Ectodermal cell (in vitro differentiated cells): ENCODE measurements around the gene UBE2S. TPM values are rescaled to one million over a fixed set of nuclear protein-coding genes. Genes with fewer than 3 reads are reported as not detected.
A peak's percentile ranks its signal among the peaks of the same experiment; 100 is the strongest.
"Not testable (repeated sequence)": the region's sequence is repeated elsewhere in the genome, so short reads cannot be mapped to it uniquely, and the experiment has no call there.

Experiments used
- H3K27ac ChIP-seq: 2 replicates; pipeline ENCODE4 v1.7.0; 2013; ENCODE audit warnings: mild to moderate bottlenecking, low read depth, low read length; ENCODE audit not compliant: insufficient read depth, poor library complexity, severe bottlenecking
- H3K27me3 ChIP-seq: 2 replicates; pipeline ENCODE4 v1.7.0; 2013; ENCODE audit warnings: mild to moderate bottlenecking, low read length; ENCODE audit not compliant: insufficient read depth, control insufficient read depth, poor library complexity, severe bottlenecking
- H3K36me3 ChIP-seq: one replicate; pipeline ENCODE4 v1.7.0; 2013; ENCODE audit warnings: low read length; ENCODE audit not compliant: control insufficient read depth, insufficient read depth
- H3K4me1 ChIP-seq: one replicate; pipeline ENCODE4 v1.7.0; 2013; ENCODE audit warnings: low read length; ENCODE audit not compliant: control insufficient read depth, insufficient read depth
- H3K4me3 ChIP-seq: 2 replicates; pipeline ENCODE4 v1.7.0; 2013; ENCODE audit warnings: low read depth, low read length, control low read depth; ENCODE audit not compliant: insufficient read depth
- H3K9me3 ChIP-seq: 2 replicates; pipeline ENCODE4 v1.7.0; 2013; ENCODE audit warnings: mild to moderate bottlenecking, low read length, moderate library complexity; ENCODE audit not compliant: control insufficient read depth
- WGBS, 2 experiments: methylation state at CpG; one replicate each; pipeline ENCODE4 v1.1.7; 2013; ENCODE audit warnings: missing lambda C conversion rate in 2 of 2; 5-methylcytosine and 5-hydroxymethylcytosine counted together
- polyA plus RNA-seq, 4 experiments: library from polyadenylated mRNA; stranded (reverse); fragments of 50-300 nt; gene quantifications; one replicate each; pipeline ENCODE4 v1.2.3, GENCODE V29; 2013

The UBE2S gene
- 183 TPM for polyA plus RNA-seq (2013, experiment 1 of 4)
- 160 TPM for polyA plus RNA-seq (2013, experiment 2 of 4)
- polyA plus RNA-seq (2013, experiment 3 of 4), result 194 TPM
- polyA plus RNA-seq (2013, experiment 4 of 4), result 213 TPM

- Histone ChIP-seq H3K4me3 (peak within 1 kb of the TSS; percentile 96), H3K4me1 (peaks cover 18% of the 10 kb centered on the region), H3K36me3 (peaks cover 25% of the 10 kb centered on the region), H3K27ac (peak within 1 kb of the TSS; percentile 98)
- H3K9me3 ChIP-seq, H3K27me3 ChIP-seq: not testable (repeated sequence)
- WGBS, 2 experiments, result 0% methylated on average over 36 of the region's 36 CpGs
Measured at GRCh38 chr19:55407550-55407799, at the start of gene UBE2S. TSS of gene UBE2S (minus strand) at chr19:55407788. CDS start at chr19:55407589, 199 bp downstream.

- H3K36me3 ChIP-seq, result no peaks in the 10 kb centered on the region
- peaks cover 13% of the 10 kb centered on the region for H3K27me3 ChIP-seq
- 95% methylated on average over 14 of the region's 14 CpGs for WGBS, 2 experiments
Measured at GRCh38 chr19:55456347-55456746, 48.8 kb upstream of the UBE2S start.

GRCh38 chr19:55455576-55456235 is 48.1 kb upstream of the UBE2S start:
- H3K27me3 ChIP-seq, result peaks cover 20% of the 10 kb centered on the region
- H3K9me3 ChIP-seq, result no peaks in the 10 kb centered on the region
- no peaks in the 10 kb centered on the region for H3K36me3 ChIP-seq
- H3K4me3 ChIP-seq, result no peak overlapping the region
- WGBS, 2 experiments, result 92 to 94% methylated on average over 11 of the region's 11 CpGs
- H3K4me1 ChIP-seq, result peaks cover 9% of the 10 kb centered on the region
- no peak overlapping the region for H3K27ac ChIP-seq

More at GRCh38 chr19:55456347-55456746, 48.8 kb upstream of the UBE2S start:
- Histone ChIP-seq H3K27ac (no peak overlapping the region), H3K4me3 (no peak overlapping the region), H3K9me3 (no peaks in the 10 kb centered on the region), H3K4me1 (peaks cover 9% of the 10 kb centered on the region)

GRCh38 chr19:55454787-55455243 is 47.2 kb upstream of the UBE2S start:
- Histone ChIP-seq H3K4me3 (no peak overlapping the region), H3K36me3 (no peaks in the 10 kb centered on the region), H3K27ac (no peak overlapping the region), H3K27me3 (peaks cover 29% of the 10 kb centered on the region), H3K9me3 (no peaks in the 10 kb centered on the region), H3K4me1 (peaks cover 5% of the 10 kb centered on the region)
- 71 to 75% methylated on average over 14 of the region's 14 CpGs for whole genome bisulfite sequencing, 2 experiments

GRCh38 chr19:55453511-55454260 is 46.1 kb upstream of the UBE2S start:
- no peak overlapping the region for H3K27ac ChIP-seq

GRCh38 chr19:55452749-55453346 is 45.3 kb upstream of the UBE2S start:
- Histone ChIP-seq H3K4me3 (peak overlapping the region; percentile 25), H3K27me3 (peaks cover 48% of the 10 kb centered on the region), H3K9me3 (no peaks in the 10 kb centered on the region), H3K36me3 (no peaks in the 10 kb centered on the region), H3K27ac (no peak overlapping the region), H3K4me1 (peaks cover 5% of the 10 kb centered on the region)
- 6 to 7% methylated on average over 33 to 34 of the region's 34 CpGs for WGBS, 2 experiments

More at GRCh38 chr19:55453511-55454260, 46.1 kb upstream of the UBE2S start:
- peaks cover 5% of the 10 kb centered on the region for H3K4me1 ChIP-seq
- no peaks in the 10 kb centered on the region for H3K9me3 ChIP-seq
- peaks cover 40% of the 10 kb centered on the region for H3K27me3 ChIP-seq
- no peaks in the 10 kb centered on the region for H3K36me3 ChIP-seq
- WGBS, 2 experiments, result 90 to 93% methylated on average over 12 of the region's 12 CpGs
- no peak overlapping the region for H3K4me3 ChIP-seq

GRCh38 chr19:55451965-55452748 is 44.6 kb upstream of the UBE2S start:
- Histone ChIP-seq H3K9me3 (no peaks in the 10 kb centered on the region), H3K27ac (no peak overlapping the region), H3K27me3 (peaks cover 55% of the 10 kb centered on the region), H3K4me3 (peak overlapping the region; percentile 25), H3K36me3 (no peaks in the 10 kb centered on the region), H3K4me1 (peaks cover 5% of the 10 kb centered on the region)
- WGBS, 2 experiments, result 4% methylated on average over 55 to 57 of the region's 57 CpGs

GRCh38 chr19:55451163-55451964 is 43.8 kb upstream of the UBE2S start:
- WGBS, 2 experiments, result 2% methylated on average over 77 to 79 of the region's 80 CpGs
- Histone ChIP-seq H3K27ac (no peak overlapping the region), H3K4me1 (peaks cover 5% of the 10 kb centered on the region), H3K4me3 (peak overlapping the region; percentile 25), H3K9me3 (no peaks in the 10 kb centered on the region), H3K27me3 (peaks cover 63% of the 10 kb centered on the region), H3K36me3 (no peaks in the 10 kb centered on the region)

GRCh38 chr19:55449469-55449868 is 41.9 kb upstream of the UBE2S start:
- Histone ChIP-seq H3K4me3 (no peak overlapping the region), H3K36me3 (no peaks in the 10 kb centered on the region), H3K27me3 (peaks cover 82% of the 10 kb centered on the region), H3K4me1 (peaks cover 5% of the 10 kb centered on the region), H3K9me3 (no peaks in the 10 kb centered on the region), H3K27ac (no peak overlapping the region)
- 40 to 44% methylated on average over 16 of the region's 16 CpGs for WGBS, 2 experiments
